HepG2 (cell line): Measurements from ENCODE around the gene PPP4C. TPM values are rescaled to one million over a fixed set of nuclear protein-coding genes. Genes with fewer than 3 reads are reported as not detected.

Experiments
- EZH2 ChIP-seq: conservative IDR thresholded peaks from 2 replicates; pipeline ENCODE4 v1.6.1; 2012; ENCODE audit warnings: mild to moderate bottlenecking, low read depth, low read length, moderate library complexity
- FOSL1 ChIP-seq: sonication (generic); formaldehyde crosslinking; IDR thresholded peaks from 2 replicates; pipeline ENCODE4 v1.9.0; 2021; ENCODE audit warnings: missing genetic modification reagents, borderline replicate concordance
- GABPA ChIP-seq, 2 experiments: IDR thresholded peaks; 2 replicates each; pipeline ENCODE4 v1.6.1; 2011 to 2016; ENCODE audit warnings: low read depth in 2 of 2, low read length in 1 of 2, missing biosample characterization in 1 of 2, missing genetic modification characterization in 1 of 2
- KDM6A ChIP-seq: IDR thresholded peaks from 2 replicates; pipeline ENCODE4 v1.6.1; 2016; ENCODE audit warnings: low read depth
- KIAA2018 ChIP-seq: sonication (generic); formaldehyde crosslinking; IDR thresholded peaks from 2 replicates; pipeline ENCODE4 v1.5.0; 2020; ENCODE audit warnings: mild to moderate bottlenecking, missing genetic modification reagents, borderline replicate concordance
- PRDM10 ChIP-seq: sonication (generic); formaldehyde crosslinking; IDR thresholded peaks from 2 replicates; pipeline ENCODE4 v1.4.0; 2020; ENCODE audit warnings: low read depth, missing genetic modification reagents
- SATB2 ChIP-seq: sonication (generic); formaldehyde crosslinking; IDR thresholded peaks from 2 replicates; pipeline ENCODE4 v1.5.0; 2020; ENCODE audit warnings: missing genetic modification reagents
- ZNF383 ChIP-seq: sonication (generic); formaldehyde crosslinking; IDR thresholded peaks from 2 replicates; pipeline ENCODE4 v1.4.0; 2020; ENCODE audit warnings: missing genetic modification reagents, mild to moderate bottlenecking, borderline replicate concordance
- ZNF816 ChIP-seq: sonication (generic); formaldehyde crosslinking; IDR thresholded peaks from 2 replicates; pipeline ENCODE4 v1.8.0; 2022; ENCODE audit warnings: missing genetic modification reagents, mild to moderate bottlenecking, borderline replicate concordance
- polyA plus RNA-seq, 8 experiments: library from polyadenylated mRNA; depleted of rRNA in 3 of 8; stranded (reverse) in 7 of 8; unstranded in 1 of 8; fragments of >200 nt; fragmentation: Illumina TruSeq in 4 of 8; extraction: Trizol in 4 of 8; gene quantifications; 2 replicates each; pipeline versions ENCODE4 v1.2.1 to v1.2.3, GENCODE V29; 2011 to 2016; ENCODE audit warnings: low read depth in 4 of 8, missing spikeins in 1 of 8, mixed read lengths in 1 of 8; ENCODE audit not compliant: insufficient read depth in 1 of 8
- total RNA-seq, 5 experiments: library from RNA; depleted of rRNA; stranded (reverse); fragments of >200 nt; fragmentation: Illumina TruSeq; extraction: Trizol; gene quantifications; 2 replicates each; pipeline ENCODE4 v1.2.3, GENCODE V29; 2016; ENCODE audit warnings: low read depth in 1 of 5
- TF ChIP-seq, protein P1 (sequence below): IDR thresholded peaks from 2 replicates; pipeline ENCODE4 v1.6.1; 2018; ENCODE audit warnings: missing genetic modification reagents
- TF ChIP-seq, protein P2 (sequence below): sonication (generic); formaldehyde crosslinking; IDR thresholded peaks from 2 replicates; pipeline ENCODE4 v1.5.1; 2020; ENCODE audit warnings: mild to moderate bottlenecking, moderate library complexity, missing genetic modification reagents

PPP4C gene
- total and polyA plus RNA-seq, 2 of the 13 experiments (the other 11 are each of a cell fraction or from before 2014, with no cell fraction given): 176 to 220 TPM

DNA sequence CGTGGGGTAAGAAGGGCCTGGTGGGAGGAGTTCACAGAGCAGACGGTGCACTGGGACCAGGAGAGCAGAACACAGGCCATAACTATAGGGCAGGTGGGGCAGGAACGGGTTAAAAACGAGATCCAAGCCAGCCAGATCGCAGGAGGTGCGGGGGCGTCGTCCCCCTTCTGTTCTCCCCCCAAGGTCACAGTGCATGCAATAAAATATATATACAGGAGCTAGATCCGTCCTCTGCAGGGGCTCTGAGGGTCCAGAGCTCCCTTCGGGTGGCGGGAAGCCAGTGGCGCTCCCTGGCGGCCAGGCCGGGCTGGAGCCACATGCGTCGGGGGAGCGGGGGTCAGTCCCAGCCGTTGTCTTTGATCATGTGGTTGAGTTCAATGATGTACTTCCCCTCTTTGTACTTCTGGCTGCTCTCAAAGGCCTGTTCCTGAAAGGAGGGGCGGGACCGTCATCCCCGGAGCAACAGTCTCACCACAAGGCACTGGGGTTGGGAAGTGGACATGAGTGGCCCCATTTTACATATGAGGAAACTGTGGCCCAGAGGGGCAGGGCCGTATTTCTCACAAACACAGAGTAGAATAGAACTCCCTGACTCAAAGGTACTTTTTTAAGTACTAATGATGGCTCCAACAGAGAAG, 16.7 kb downstream of the PPP4C start (continued):
- TF ChIP-seq FOSL1 (CRISPR knock-in tag) (no peak), KIAA2018 (CRISPR knock-in tag) (no peak), KDM6A (CRISPR knock-in tag) (0 out of 2 replicates have a peak, but pooled peaks have one; percentile 27), EZH2 (no peak), PRDM10 (peak; percentile 68; the same call in 1 of the 2 replicates), SATB2 (CRISPR knock-in tag) (peak; percentile 36), GABPA (IDR thresholded peaks at IDR 0.05; ENCODE audit: low read depth, low read length) (peak; percentile 23; the same call in 1 of the 2 replicates), GABPA (CRISPR knock-in tag; IDR thresholded peaks at IDR 0.05; ENCODE audit: low read depth) (peak; percentile 83), ZNF816 (CRISPR knock-in tag) (no peak), ZNF383 (CRISPR knock-in tag) (peak; percentile 91; the same call in 1 of the 2 replicates)
- TF ChIP-seq, protein P1, sequence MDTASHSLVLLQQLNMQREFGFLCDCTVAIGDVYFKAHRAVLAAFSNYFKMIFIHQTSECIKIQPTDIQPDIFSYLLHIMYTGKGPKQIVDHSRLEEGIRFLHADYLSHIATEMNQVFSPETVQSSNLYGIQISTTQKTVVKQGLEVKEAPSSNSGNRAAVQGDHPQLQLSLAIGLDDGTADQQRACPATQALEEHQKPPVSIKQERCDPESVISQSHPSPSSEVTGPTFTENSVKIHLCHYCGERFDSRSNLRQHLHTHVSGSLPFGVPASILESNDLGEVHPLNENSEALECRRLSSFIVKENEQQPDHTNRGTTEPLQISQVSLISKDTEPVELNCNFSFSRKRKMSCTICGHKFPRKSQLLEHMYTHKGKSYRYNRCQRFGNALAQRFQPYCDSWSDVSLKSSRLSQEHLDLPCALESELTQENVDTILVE: peak; percentile 59
- TF ChIP-seq, protein P2, sequence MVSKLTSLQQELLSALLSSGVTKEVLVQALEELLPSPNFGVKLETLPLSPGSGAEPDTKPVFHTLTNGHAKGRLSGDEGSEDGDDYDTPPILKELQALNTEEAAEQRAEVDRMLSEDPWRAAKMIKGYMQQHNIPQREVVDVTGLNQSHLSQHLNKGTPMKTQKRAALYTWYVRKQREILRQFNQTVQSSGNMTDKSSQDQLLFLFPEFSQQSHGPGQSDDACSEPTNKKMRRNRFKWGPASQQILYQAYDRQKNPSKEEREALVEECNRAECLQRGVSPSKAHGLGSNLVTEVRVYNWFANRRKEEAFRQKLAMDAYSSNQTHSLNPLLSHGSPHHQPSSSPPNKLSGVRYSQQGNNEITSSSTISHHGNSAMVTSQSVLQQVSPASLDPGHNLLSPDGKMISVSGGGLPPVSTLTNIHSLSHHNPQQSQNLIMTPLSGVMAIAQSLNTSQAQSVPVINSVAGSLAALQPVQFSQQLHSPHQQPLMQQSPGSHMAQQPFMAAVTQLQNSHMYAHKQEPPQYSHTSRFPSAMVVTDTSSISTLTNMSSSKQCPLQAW (CRISPR knock-in tag): peak; percentile 51
